Panc1 (cell line): ENCODE measurements around the gene SEPTIN5. TPM values are rescaled to one million over a fixed set of nuclear protein-coding genes. Genes with fewer than 3 reads are reported as not detected.

Source experiments
- ATAC-seq: fragments of 200-7000 bp; cut with Tn5 transposase; 2 replicates; pipeline ENCODE4 v1.9.1; 2020; ENCODE audit warnings: mild to moderate bottlenecking, moderate library complexity
- BruUV-seq: library from RNA; stranded (reverse); fragments of 400-500 nt; replicated peaks from 2 replicates; lab custom pipeline; 2021; lab: Mats Ljungman, UMichigan
- CTCF ChIA-PET: fragments of 300-600 bp; sonication (Branson Sonifier 250); formaldehyde crosslinking; loops from one replicate; lab custom pipeline; 2022; ENCODE audit warnings: antibody characterized with exemption; lab: Charles Lee
- POLR2A ChIA-PET: fragments of 300-600 bp; sonication (Branson Sonifier 250); formaldehyde crosslinking; loops from one replicate; lab custom pipeline; 2022; ENCODE audit warnings: antibody characterized with exemption; lab: Charles Lee
- DNase-seq: peaks from one replicate; pipeline ENCODE4 v3.0.0-alpha.2; 2010; ENCODE audit warnings: low read depth, low spot score
- H3K27ac ChIP-seq: 2 replicates; pipeline ENCODE4 v1.5.1; 2011; ENCODE audit warnings: mild to moderate bottlenecking, low read length, inconsistent platforms
- H3K27me3 ChIP-seq: fragments of 200-500 bp; sonication (Bioruptor generic); 2 replicates; pipeline ENCODE4 v1.6.0; 2014; ENCODE audit warnings: low read length, inconsistent platforms; ENCODE audit not compliant: control insufficient read depth, insufficient read depth
- H3K36me3 ChIP-seq: fragments of 200-500 bp; sonication (Bioruptor generic); 2 replicates; pipeline ENCODE4 v1.5.1; 2014; ENCODE audit warnings: inconsistent platforms, mild to moderate bottlenecking, low read length, moderate library complexity; ENCODE audit not compliant: control insufficient read depth, insufficient read depth
- H3K4me1 ChIP-seq: 2 replicates; pipeline ENCODE4 v1.5.1; 2011; ENCODE audit warnings: inconsistent platforms, mild to moderate bottlenecking, low read length, moderate library complexity; ENCODE audit not compliant: control insufficient read depth, insufficient read depth
- H3K4me3 ChIP-seq, 2 experiments: 2 replicates each; pipeline ENCODE4 v1.5.1; 2011 to 2012; ENCODE audit warnings: low read depth in 2 of 2, low read length in 2 of 2, mild to moderate bottlenecking in 2 of 2, inconsistent platforms in 1 of 2, moderate library complexity in 1 of 2
- H3K9me3 ChIP-seq: fragments of 200-500 bp; sonication (Bioruptor generic); 2 replicates; pipeline ENCODE4 v1.5.1; 2014; ENCODE audit warnings: low read depth, mild to moderate bottlenecking, inconsistent platforms, low read length, moderate library complexity; ENCODE audit not compliant: control insufficient read depth, insufficient read depth
- POLR2AphosphoS5 ChIP-seq: IDR thresholded peaks from 2 replicates; pipeline ENCODE4 v1.6.1; 2012; ENCODE audit warnings: mild to moderate bottlenecking, low read depth, low read length, moderate library complexity
- SIN3A ChIP-seq: IDR thresholded peaks from 2 replicates; pipeline ENCODE4 v1.6.1; 2012; ENCODE audit warnings: low read depth, mild to moderate bottlenecking, low read length, moderate library complexity, borderline replicate concordance; ENCODE audit not compliant: insufficient read depth
- TCF7L2 ChIP-seq: IDR thresholded peaks from 2 replicates; pipeline ENCODE4 v1.6.1; 2011; ENCODE audit warnings: mild to moderate bottlenecking, low read depth, low read length, inconsistent platforms
- in situ Hi-C: cut with HindIII; loops from 2 replicates; pipeline ENCODE4 v1.10.0; 2016; ENCODE audit warnings: low sequenced_read_pairs, low pct_unique_long_range_greater_than_20kb
- intact Hi-C: fragments of 100-400 bp; cut with micrococcal nuclease; formaldehyde crosslinking; loops from one replicate; pipeline ENCODE4 v1.10.0; 2022; ENCODE audit not compliant: unreplicated experiment
- total RNA-seq: library from RNA; stranded (reverse); gene quantifications from one replicate; pipeline ENCODE4 v1.2.1, GENCODE V29; 2021; ENCODE audit not compliant: unreplicated experiment
- TF ChIP-seq, protein P1 (sequence below): fragments of 450-650 bp; IDR thresholded peaks from 2 replicates; pipeline ENCODE4 v1.5.1; 2017; ENCODE audit warnings: mild to moderate bottlenecking
- TF ChIP-seq, protein P2 (sequence below), 2 experiments: IDR thresholded peaks; 2 replicates each; pipeline ENCODE4 v1.6.1; 2011 to 2012; ENCODE audit warnings: low read depth in 2 of 2, control low read depth in 1 of 2, low read length in 1 of 2, mild to moderate bottlenecking in 1 of 2, moderate library complexity in 1 of 2; ENCODE audit not compliant: insufficient read depth in 1 of 2

SEPTIN5 gene
- total RNA-seq, 1 experiment from 2014 or later, result 17.2 TPM

DNA sequence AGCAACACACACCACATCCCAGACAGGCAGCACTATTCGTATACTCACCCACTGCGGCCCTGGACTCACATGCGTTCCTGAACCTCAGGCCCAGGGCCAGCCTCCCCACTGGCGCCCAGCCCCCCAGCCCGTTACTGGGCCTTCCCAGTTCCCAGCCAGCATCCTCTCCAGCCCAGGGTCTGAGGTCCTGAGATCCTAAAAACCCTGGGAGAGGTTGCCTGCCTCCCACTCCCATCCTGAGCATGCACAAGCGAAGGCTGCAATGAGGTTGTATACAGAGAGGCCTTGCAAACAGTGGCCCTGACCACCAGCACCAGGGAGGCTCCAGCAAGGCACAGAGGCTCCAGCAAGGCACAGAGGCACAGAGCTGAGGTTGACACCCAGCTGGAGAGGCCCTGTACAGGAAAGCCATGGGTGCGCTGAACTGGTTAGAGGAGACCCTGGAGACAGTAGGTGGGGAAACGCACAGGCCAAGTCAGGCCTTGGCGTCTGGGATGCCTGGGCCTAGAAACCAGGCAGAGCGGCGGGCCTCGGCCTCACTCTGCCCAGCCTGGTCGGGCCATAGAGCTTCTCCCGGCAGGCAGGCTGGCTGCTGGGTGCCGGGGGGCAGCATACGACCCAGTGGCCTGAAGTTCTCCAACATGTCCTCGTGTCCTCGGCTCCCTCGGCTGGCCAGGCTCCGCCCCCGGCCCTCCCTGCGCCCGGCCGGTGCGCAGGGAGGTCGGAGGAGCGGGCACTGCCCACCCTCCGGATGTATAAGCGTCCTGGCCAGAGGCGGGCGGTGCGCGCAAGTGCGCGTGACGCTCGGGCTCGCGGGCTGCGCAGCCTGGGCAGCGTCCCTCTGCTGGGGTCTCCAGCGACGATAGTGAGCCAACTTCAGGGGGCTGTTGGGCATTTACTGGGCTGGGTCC is 43.9 kb downstream of the SEPTIN5 start:
- H3K27me3 ChIP-seq, result no peaks in the 10 kb centered on the region
- no TSS peak for BruUV-seq
- CTCF ChIA-PET, result interaction anchor here (0.7 kb wide), 1 partner anchor 15 kb away, joined by 4 read pairs; no protein-coding TSS in a partner anchor
- peaks cover 19% of the 10 kb centered on the region for H3K4me1 ChIP-seq
- ATAC-seq (peak; percentile 57), DNase-seq (no peak)
- no peaks in the 10 kb centered on the region for H3K36me3 ChIP-seq
- POLR2A ChIA-PET, result no interaction called here
- TF ChIP-seq SIN3A, result peak; percentile 74; the same call in 1 of the 2 replicates
- peak; percentile 52; the same call in 1 of the 2 replicates for TF ChIP-seq POLR2AphosphoS5
- TF ChIP-seq, protein P1, sequence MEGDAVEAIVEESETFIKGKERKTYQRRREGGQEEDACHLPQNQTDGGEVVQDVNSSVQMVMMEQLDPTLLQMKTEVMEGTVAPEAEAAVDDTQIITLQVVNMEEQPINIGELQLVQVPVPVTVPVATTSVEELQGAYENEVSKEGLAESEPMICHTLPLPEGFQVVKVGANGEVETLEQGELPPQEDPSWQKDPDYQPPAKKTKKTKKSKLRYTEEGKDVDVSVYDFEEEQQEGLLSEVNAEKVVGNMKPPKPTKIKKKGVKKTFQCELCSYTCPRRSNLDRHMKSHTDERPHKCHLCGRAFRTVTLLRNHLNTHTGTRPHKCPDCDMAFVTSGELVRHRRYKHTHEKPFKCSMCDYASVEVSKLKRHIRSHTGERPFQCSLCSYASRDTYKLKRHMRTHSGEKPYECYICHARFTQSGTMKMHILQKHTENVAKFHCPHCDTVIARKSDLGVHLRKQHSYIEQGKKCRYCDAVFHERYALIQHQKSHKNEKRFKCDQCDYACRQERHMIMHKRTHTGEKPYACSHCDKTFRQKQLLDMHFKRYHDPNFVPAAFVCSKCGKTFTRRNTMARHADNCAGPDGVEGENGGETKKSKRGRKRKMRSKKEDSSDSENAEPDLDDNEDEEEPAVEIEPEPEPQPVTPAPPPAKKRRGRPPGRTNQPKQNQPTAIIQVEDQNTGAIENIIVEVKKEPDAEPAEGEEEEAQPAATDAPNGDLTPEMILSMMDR, result no peak
- H3K27ac ChIP-seq, result peak overlapping the region; percentile 99
- no peaks in the 10 kb centered on the region for H3K9me3 ChIP-seq
- peak overlapping the region; percentile 58 to 71 for H3K4me3 ChIP-seq
- in situ Hi-C loops, result no loop called here
- intact Hi-C loops, result no loop called here

DNA sequence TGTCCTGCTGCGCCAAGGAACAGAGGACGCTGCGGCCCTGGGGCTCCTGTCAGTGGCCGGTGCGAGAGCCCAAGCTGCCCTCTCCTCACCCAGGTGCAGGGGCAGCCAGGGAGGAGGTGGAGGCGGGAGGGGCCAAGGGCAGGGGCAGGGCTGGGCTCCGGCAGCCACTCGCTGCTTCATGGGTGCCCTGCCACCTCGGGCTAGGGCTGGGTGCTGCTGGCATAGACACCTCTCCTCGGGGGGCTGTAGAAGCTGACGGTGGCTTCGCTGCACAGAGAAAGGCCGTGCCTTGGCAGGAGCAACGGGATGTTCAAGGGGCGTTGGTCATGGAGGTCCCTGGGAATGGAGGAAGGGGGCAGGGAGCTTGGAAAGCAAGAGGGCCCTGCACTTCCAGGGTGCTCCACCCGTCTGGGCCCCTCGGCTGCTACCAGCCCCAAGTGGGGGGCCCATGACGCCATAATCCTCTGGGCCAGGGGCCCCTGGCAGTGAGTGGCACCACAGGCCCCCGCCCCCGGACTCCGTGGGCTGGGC is 44.7 kb downstream of the SEPTIN5 start:
- in situ Hi-C loops, result no loop called here
- H3K27me3 ChIP-seq, result no peaks in the 10 kb centered on the region
- no peaks in the 10 kb centered on the region for H3K9me3 ChIP-seq
- peak overlapping the region; percentile 58 to 71 for H3K4me3 ChIP-seq
- peak; percentile 65 for ATAC-seq
- BruUV-seq, result no TSS peak
- peaks cover 22% of the 10 kb centered on the region for H3K4me1 ChIP-seq
- TF ChIP-seq, protein P2, sequence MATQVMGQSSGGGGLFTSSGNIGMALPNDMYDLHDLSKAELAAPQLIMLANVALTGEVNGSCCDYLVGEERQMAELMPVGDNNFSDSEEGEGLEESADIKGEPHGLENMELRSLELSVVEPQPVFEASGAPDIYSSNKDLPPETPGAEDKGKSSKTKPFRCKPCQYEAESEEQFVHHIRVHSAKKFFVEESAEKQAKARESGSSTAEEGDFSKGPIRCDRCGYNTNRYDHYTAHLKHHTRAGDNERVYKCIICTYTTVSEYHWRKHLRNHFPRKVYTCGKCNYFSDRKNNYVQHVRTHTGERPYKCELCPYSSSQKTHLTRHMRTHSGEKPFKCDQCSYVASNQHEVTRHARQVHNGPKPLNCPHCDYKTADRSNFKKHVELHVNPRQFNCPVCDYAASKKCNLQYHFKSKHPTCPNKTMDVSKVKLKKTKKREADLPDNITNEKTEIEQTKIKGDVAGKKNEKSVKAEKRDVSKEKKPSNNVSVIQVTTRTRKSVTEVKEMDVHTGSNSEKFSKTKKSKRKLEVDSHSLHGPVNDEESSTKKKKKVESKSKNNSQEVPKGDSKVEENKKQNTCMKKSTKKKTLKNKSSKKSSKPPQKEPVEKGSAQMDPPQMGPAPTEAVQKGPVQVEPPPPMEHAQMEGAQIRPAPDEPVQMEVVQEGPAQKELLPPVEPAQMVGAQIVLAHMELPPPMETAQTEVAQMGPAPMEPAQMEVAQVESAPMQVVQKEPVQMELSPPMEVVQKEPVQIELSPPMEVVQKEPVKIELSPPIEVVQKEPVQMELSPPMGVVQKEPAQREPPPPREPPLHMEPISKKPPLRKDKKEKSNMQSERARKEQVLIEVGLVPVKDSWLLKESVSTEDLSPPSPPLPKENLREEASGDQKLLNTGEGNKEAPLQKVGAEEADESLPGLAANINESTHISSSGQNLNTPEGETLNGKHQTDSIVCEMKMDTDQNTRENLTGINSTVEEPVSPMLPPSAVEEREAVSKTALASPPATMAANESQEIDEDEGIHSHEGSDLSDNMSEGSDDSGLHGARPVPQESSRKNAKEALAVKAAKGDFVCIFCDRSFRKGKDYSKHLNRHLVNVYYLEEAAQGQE (IDR thresholded peaks at IDR 0.05; ENCODE audit: insufficient read depth in 1 of 2, low read depth in 2 of 2, low read length in 1 of 2), result no peak
- TF ChIP-seq, protein P1, result no peak
- TF ChIP-seq SIN3A, result no peak
- no peak; the same call in 1 of the 2 replicates for TF ChIP-seq POLR2AphosphoS5
- TF ChIP-seq TCF7L2, result no peak
- ChIA-PET POLR2A (no interaction called here), CTCF (interaction anchor here (0.7 kb wide), 1 partner anchor 16 kb away, joined by 4 read pairs; no protein-coding TSS in a partner anchor)
- H3K36me3 ChIP-seq, result no peaks in the 10 kb centered on the region
- DNase-seq, result no peak
- intact Hi-C loops, result no loop called here
- peak overlapping the region; percentile 99 for H3K27ac ChIP-seq
